GM23338 (cell line): ENCODE results near the gene ADAD2. TPM values are rescaled to one million over a fixed set of nuclear protein-coding genes. Genes with fewer than 3 reads are reported as not detected.

ENCODE experiments used
- ATAC-seq: fragments of 200-7000 bp; cut with Tn5 transposase; 3 replicates; pipeline ENCODE4 v1.9.1; 2020
- DNase-seq: peaks from one replicate; pipeline ENCODE4 v3.0.0-alpha.2; 2015; ENCODE audit warnings: low spot score
- H2AFZ ChIP-seq: fragments of 200-600 bp; sonication (generic); 2 replicates; pipeline ENCODE4 v1.8.0; 2016; ENCODE audit warnings: antibody characterized with exemption, mild to moderate bottlenecking, moderate library complexity
- H3F3A ChIP-seq: fragments of 200-600 bp; sonication (generic); replicated peaks from 2 replicates; pipeline ENCODE4 v1.8.0; 2017; ENCODE audit warnings: antibody characterized with exemption, mixed run types, low read depth
- H3K27ac ChIP-seq: fragments of 200-600 bp; sonication (generic); 2 replicates; pipeline ENCODE4 v1.6.1; 2016; ENCODE audit warnings: low read depth
- H3K27me3 ChIP-seq: fragments of 200-600 bp; sonication (generic); 2 replicates; pipeline ENCODE4 v1.8.0; 2016; ENCODE audit warnings: mild to moderate bottlenecking, mixed run types, moderate library complexity; ENCODE audit not compliant: insufficient read depth
- H3K36me3 ChIP-seq: fragments of 200-600 bp; sonication (generic); 2 replicates; pipeline ENCODE4 v1.8.0; 2016; ENCODE audit warnings: mild to moderate bottlenecking; ENCODE audit not compliant: insufficient read depth
- H3K4me1 ChIP-seq: fragments of 200-600 bp; sonication (generic); 2 replicates; pipeline ENCODE4 v1.8.0; 2016; ENCODE audit warnings: mild to moderate bottlenecking, moderate library complexity; ENCODE audit not compliant: insufficient read depth
- H3K4me2 ChIP-seq: fragments of 200-600 bp; sonication (generic); 2 replicates; pipeline ENCODE4 v1.7.1; 2017; ENCODE audit warnings: mixed run types
- H3K4me3 ChIP-seq: fragments of 200-600 bp; sonication (generic); 2 replicates; pipeline ENCODE4 v1.6.1; 2016; ENCODE audit warnings: mixed run types
- H3K79me2 ChIP-seq: fragments of 200-600 bp; sonication (generic); replicated peaks from 2 replicates; pipeline ENCODE4 v1.8.0; 2017; ENCODE audit warnings: mild to moderate bottlenecking; ENCODE audit not compliant: insufficient read depth
- H3K9me2 ChIP-seq: fragments of 200-600 bp; sonication (generic); 2 replicates; pipeline ENCODE4 v1.8.0; 2017; ENCODE audit not compliant: insufficient read depth
- H4K20me1 ChIP-seq: fragments of 200-600 bp; sonication (generic); replicated peaks from 2 replicates; pipeline ENCODE4 v1.8.0; 2017; ENCODE audit warnings: mild to moderate bottlenecking; ENCODE audit not compliant: insufficient read depth
- H3K27ac Mint-ChIP-seq: 2 replicates; pipeline ENCODE4 v1.8.0; 2020; ENCODE audit warnings: inconsistent platforms, mild to moderate bottlenecking, moderate library complexity, mixed read lengths
- H3K27me3 Mint-ChIP-seq: 3 replicates; pipeline ENCODE4 v1.8.0; 2022; ENCODE audit warnings: low read depth, mild to moderate bottlenecking, moderate library complexity, mixed read lengths, inconsistent platforms; ENCODE audit not compliant: insufficient read depth, poor library complexity
- H3K36me3 Mint-ChIP-seq: 3 replicates; pipeline ENCODE4 v1.8.0; 2021; ENCODE audit warnings: low read depth, mild to moderate bottlenecking, inconsistent platforms, moderate library complexity, mixed read lengths
- H3K4me1 Mint-ChIP-seq: 3 replicates; pipeline ENCODE4 v1.8.0; 2020; ENCODE audit warnings: mild to moderate bottlenecking, inconsistent platforms, mixed read lengths
- H3K4me3 Mint-ChIP-seq: 3 replicates; pipeline ENCODE4 v1.8.0; 2021; ENCODE audit warnings: moderate library complexity, mild to moderate bottlenecking, inconsistent platforms, mixed read lengths
- H3K9me3 Mint-ChIP-seq: 3 replicates; pipeline ENCODE4 v1.8.0; 2020; ENCODE audit warnings: moderate library complexity, mild to moderate bottlenecking, inconsistent platforms, mixed read lengths
- CREB1 ChIP-seq: fragments of 250-450 bp; sonication (Bioruptor Pico); IDR thresholded peaks from 2 replicates; pipeline ENCODE4 v1.5.0; 2020; ENCODE audit warnings: low read depth, mild to moderate bottlenecking, moderate library complexity
- EZH2 ChIP-seq: fragments of 200-600 bp; sonication (generic); IDR thresholded peaks from one replicate; pipeline ENCODE4 v1.8.0; 2017; ENCODE audit warnings: antibody characterized with exemption, mild to moderate bottlenecking, low read depth; ENCODE audit not compliant: unreplicated experiment
- EZH2phosphoT487 ChIP-seq: fragments of 200-600 bp; sonication (generic); IDR thresholded peaks from one replicate; pipeline ENCODE4 v1.8.1; 2018; ENCODE audit warnings: antibody characterized with exemption; ENCODE audit not compliant: unreplicated experiment
- JUNB ChIP-seq: IDR thresholded peaks from one replicate; pipeline ENCODE4 v1.6.1; 2016; ENCODE audit warnings: antibody characterized with exemption; ENCODE audit not compliant: unreplicated experiment
- NANOG ChIP-seq: IDR thresholded peaks from 2 replicates; pipeline ENCODE4 v1.6.1; 2016; ENCODE audit warnings: antibody characterized with exemption, borderline replicate concordance
- POLR2AphosphoS5 ChIP-seq: IDR thresholded peaks from 2 replicates; pipeline ENCODE4 v1.6.1; 2016; ENCODE audit warnings: antibody characterized with exemption, low read depth
- REST ChIP-seq: IDR thresholded peaks from one replicate; pipeline ENCODE4 v1.6.1; 2018; ENCODE audit warnings: antibody characterized with exemption; ENCODE audit not compliant: unreplicated experiment
- STAT1 ChIP-seq: IDR thresholded peaks from one replicate; pipeline ENCODE4 v1.6.1; 2016; ENCODE audit warnings: antibody characterized with exemption; ENCODE audit not compliant: unreplicated experiment
- ZNF114 ChIP-seq: fragments of 250-450 bp; sonication (Bioruptor Pico); IDR thresholded peaks from 2 replicates; pipeline ENCODE4 v1.5.0; 2020; ENCODE audit warnings: mild to moderate bottlenecking, moderate library complexity
- ZNF331 ChIP-seq: fragments of 250-450 bp; sonication (Bioruptor Pico); IDR thresholded peaks from 2 replicates; pipeline ENCODE4 v1.5.0; 2020; ENCODE audit warnings: low read depth, mild to moderate bottlenecking, moderate library complexity
- ZNF462 ChIP-seq: fragments of 250-450 bp; sonication (Bioruptor Pico); IDR thresholded peaks from 2 replicates; pipeline ENCODE4 v1.5.0; 2020; ENCODE audit warnings: mild to moderate bottlenecking, moderate library complexity
- polyA plus RNA-seq: library from polyadenylated mRNA; unstranded; fragments of >200 nt; fragmentation: Nextera tagmentation; extraction: Ambion mirVana; gene quantifications from 2 replicates; pipeline ENCODE4 v1.2.1, GENCODE V29; 2016
- total RNA-seq: library from RNA; depleted of rRNA; stranded (reverse); fragments of >200 nt; shearing (Covaris generic); gene quantifications from 2 replicates; pipeline ENCODE4 v1.2.3, GENCODE V29; 2014
- TF ChIP-seq, protein P1 (sequence below): IDR thresholded peaks from 2 replicates; pipeline ENCODE4 v1.6.1; 2016; ENCODE audit warnings: antibody characterized with exemption

The ADAD2 gene
- total and polyA plus RNA-seq, 2 experiments from 2014 or later: 1.6 to 4.5 TPM

DNA sequence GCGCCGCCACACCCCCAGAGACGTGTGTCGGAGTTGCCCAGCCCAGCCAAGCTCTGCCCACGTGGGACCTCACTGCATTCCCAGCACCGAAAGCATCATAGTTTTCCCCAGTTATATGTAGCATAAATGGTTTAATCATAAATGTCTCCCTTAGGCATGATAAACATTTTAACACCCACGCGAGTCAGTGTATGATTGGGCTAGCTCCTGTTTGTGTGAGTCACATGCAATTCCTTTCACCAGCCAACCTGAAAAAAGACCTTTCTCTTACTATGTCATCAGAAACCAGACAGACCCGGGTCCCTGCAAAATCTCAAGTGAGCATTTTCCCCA is 13.2 kb upstream of the ADAD2 start:
- H3K27ac ChIP-seq: no peak overlapping the region
- ATAC-seq: no peak
- no peak overlapping the region for H3K27ac Mint-ChIP-seq

GRCh38 chr16:84178146-84178765 is 12.7 kb upstream of the ADAD2 start:
- no peaks in the 10 kb centered on the region for H3K9me3 Mint-ChIP-seq
- Histone ChIP-seq H3K27ac (no peak overlapping the region), H3K9me2 (no peaks in the 10 kb centered on the region), H3K36me3 (no peaks in the 10 kb centered on the region; the same call in 1 of the 2 replicates), H4K20me1 (no peaks in the 10 kb centered on the region), H3K4me1 (no peaks in the 10 kb centered on the region), H2AFZ (no peak overlapping the region), H3F3A (no peaks in the 10 kb centered on the region), H3K79me2 (no peaks in the 10 kb centered on the region), H3K27me3 (no peaks in the 10 kb centered on the region), H3K4me3 (no peak overlapping the region), H3K4me2 (no peak overlapping the region)
- ATAC-seq (no peak), DNase-seq (no peak)
- H3K36me3 Mint-ChIP-seq: peaks cover 30% of the 10 kb centered on the region
- no peaks in the 10 kb centered on the region for H3K4me1 Mint-ChIP-seq
- no peak overlapping the region for H3K4me3 Mint-ChIP-seq
- peaks cover 9% of the 10 kb centered on the region for H3K27me3 Mint-ChIP-seq
- no peak overlapping the region for H3K27ac Mint-ChIP-seq
- TF ChIP-seq ZNF114 (CRISPR knock-in tag) (no peak), CREB1 (CRISPR knock-in tag) (no peak), ZNF331 (CRISPR knock-in tag) (no peak), JUNB (no peak), NANOG (no peak), EZH2phosphoT487 (no peak), POLR2AphosphoS5 (no peak), ZNF462 (CRISPR knock-in tag) (no peak), EZH2 (no peak), REST (no peak), STAT1 (no peak)
- TF ChIP-seq, protein P1, sequence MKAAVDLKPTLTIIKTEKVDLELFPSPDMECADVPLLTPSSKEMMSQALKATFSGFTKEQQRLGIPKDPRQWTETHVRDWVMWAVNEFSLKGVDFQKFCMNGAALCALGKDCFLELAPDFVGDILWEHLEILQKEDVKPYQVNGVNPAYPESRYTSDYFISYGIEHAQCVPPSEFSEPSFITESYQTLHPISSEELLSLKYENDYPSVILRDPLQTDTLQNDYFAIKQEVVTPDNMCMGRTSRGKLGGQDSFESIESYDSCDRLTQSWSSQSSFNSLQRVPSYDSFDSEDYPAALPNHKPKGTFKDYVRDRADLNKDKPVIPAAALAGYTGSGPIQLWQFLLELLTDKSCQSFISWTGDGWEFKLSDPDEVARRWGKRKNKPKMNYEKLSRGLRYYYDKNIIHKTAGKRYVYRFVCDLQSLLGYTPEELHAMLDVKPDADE: no peak

More for the DNA sequence above, 13.2 kb upstream of the ADAD2 start:
- H3K4me3 Mint-ChIP-seq: no peak overlapping the region
- H3K9me3 Mint-ChIP-seq: no peaks in the 10 kb centered on the region
- H3K4me1 ChIP-seq: no peaks in the 10 kb centered on the region
- no peaks in the 10 kb centered on the region for H3K9me2 ChIP-seq
- TF ChIP-seq ZNF114 (CRISPR knock-in tag): no peak
- no peaks in the 10 kb centered on the region for H4K20me1 ChIP-seq
- no peaks in the 10 kb centered on the region for H3K79me2 ChIP-seq
- H3K4me3 ChIP-seq: no peak overlapping the region
- H3F3A ChIP-seq: no peaks in the 10 kb centered on the region
- peaks cover 9% of the 10 kb centered on the region for H3K27me3 Mint-ChIP-seq
- H3K36me3 Mint-ChIP-seq: peaks cover 24% of the 10 kb centered on the region
- no peaks in the 10 kb centered on the region for H3K27me3 ChIP-seq
- no peak for DNase-seq
- no peaks in the 10 kb centered on the region; the same call in 1 of the 2 replicates for H3K36me3 ChIP-seq
- H3K4me2 ChIP-seq: no peak overlapping the region
- no peak overlapping the region for H2AFZ ChIP-seq
- H3K4me1 Mint-ChIP-seq: no peaks in the 10 kb centered on the region
